ENCODE results near the gene DTWD1.
"Not testable (repeated sequence)": the region's sequence is repeated elsewhere in the genome, so short reads cannot be mapped to it uniquely, and the experiment has no call there.

The DTWD1 gene, protein sequence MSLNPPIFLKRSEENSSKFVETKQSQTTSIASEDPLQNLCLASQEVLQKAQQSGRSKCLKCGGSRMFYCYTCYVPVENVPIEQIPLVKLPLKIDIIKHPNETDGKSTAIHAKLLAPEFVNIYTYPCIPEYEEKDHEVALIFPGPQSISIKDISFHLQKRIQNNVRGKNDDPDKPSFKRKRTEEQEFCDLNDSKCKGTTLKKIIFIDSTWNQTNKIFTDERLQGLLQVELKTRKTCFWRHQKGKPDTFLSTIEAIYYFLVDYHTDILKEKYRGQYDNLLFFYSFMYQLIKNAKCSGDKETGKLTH

DNA sequence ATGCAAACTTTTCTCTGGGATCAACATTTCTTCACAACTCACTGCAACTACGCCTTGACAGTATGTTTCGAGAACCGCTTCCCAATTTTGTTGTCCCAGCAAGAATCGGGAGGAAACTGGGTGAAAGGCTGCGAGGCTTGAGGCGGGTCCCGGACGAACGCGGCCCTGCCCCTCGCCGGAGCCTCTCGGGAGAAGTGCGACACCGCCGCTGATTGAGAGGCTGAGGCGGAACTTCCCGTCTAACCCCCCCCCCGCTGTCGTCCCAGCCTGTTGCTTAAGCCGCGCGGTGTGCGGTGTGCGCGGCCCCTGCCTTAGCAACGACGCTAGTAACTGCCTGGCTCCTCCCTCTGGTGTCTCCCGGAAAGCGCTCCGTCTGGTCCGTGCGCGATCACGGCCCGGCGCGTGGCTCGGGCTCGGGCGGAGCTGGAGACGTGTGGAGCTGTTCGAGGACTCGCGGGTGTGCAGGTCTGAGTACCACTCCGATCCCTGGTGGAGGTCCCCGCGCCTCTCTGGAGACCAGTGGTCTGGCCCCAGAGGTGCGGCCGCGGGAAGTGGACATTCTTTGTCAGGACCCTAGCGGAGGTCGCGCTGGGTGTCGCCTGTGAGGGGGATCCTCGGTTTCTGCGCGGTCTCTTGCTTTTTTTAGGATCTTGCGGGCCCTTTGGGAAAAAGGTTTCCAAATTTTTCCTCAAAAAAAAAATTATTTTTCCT, at the start of gene DTWD1, which contains the start of gene FAM227B:
Gene DTWD1 (plus strand): TSS at position 391 of the 711 bp plus-strand sequence. CDS start 4,120 bp downstream, outside the sequence.
Gene FAM227B (minus strand): TSS at position 161 of the 711 bp plus-strand sequence. CDS start 5,647 bp downstream, outside the sequence.
- Histone ChIP-seq H3K9me3 (ENCODE audit: control insufficient read depth in 1 of 2, low read length in 2 of 2) (peaks cover 4 to 5% of the 10 kb centered on the region in 2 donors), H3K27me3 (ENCODE audit: control insufficient read depth in 1 of 2, insufficient read depth in 2 of 2, low read length in 2 of 2) (no peaks in the 10 kb centered on the region), H3K4me1 (ENCODE audit: control insufficient read depth in 1 of 2, insufficient read depth in 2 of 2, low read length in 2 of 2) (peaks cover 0 to 25% of the 10 kb centered on the region in 2 donors)

DNA sequence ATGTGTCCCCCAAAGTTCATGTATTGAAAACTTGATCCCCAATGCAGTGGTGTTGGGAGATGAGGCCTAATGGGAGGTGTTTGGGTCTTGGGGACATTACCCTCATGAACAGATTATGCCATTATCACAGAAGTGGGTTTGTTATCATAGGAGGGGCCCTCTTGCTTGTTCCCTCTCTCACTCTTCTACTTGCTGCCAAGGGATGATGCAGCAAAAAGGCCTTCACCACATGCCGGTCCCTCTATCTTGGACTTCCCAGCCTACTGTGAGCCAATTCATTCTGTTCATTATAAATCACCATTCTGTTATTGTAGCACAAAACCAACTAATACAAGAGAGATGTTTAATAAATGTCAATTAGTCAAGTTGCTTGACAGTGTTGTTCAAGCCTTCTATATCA, 47.4 kb upstream of the DTWD1 start:
- Histone ChIP-seq H3K4me3 (ENCODE audit: low read depth in 1 of 2, low read length in 2 of 2) (no peak overlapping the region), H3K27ac (ENCODE audit: low read depth, low read length) (no peak overlapping the region), H3K36me3 (ENCODE audit: control insufficient read depth in 1 of 2, insufficient read depth in 2 of 2, low read length in 2 of 2) (no peaks in the 10 kb centered on the region), H3K9ac (ENCODE audit: low read depth in 1 of 2, low read length in 2 of 2) (no peak overlapping the region), H3K4me1 (ENCODE audit: control insufficient read depth in 1 of 2, insufficient read depth in 2 of 2, low read length in 2 of 2) (no peaks in the 10 kb centered on the region), H3K9me3 (ENCODE audit: control insufficient read depth in 1 of 2, low read length in 2 of 2) (no peaks in the 10 kb centered on the region), H3K27me3 (ENCODE audit: control insufficient read depth in 1 of 2, insufficient read depth in 2 of 2, low read length in 2 of 2) (no peaks in the 10 kb centered on the region)

More for the DNA sequence above, at the start of gene DTWD1, which contains the start of gene FAM227B:
- Histone ChIP-seq H3K27ac (ENCODE audit: low read depth, low read length) (peak within 1 kb of the TSS; percentile 88), H3K4me3 (ENCODE audit: low read depth in 1 of 2, low read length in 2 of 2) (peak within 1 kb of the TSS; percentile 90), H3K36me3 (ENCODE audit: control insufficient read depth in 1 of 2, insufficient read depth in 2 of 2, low read length in 2 of 2) (peaks cover 4 to 6% of the 10 kb centered on the region in 2 donors), H3K9ac (ENCODE audit: low read depth in 1 of 2, low read length in 2 of 2) (peak within 1 kb of the TSS; percentile 83 to 88)

DNA sequence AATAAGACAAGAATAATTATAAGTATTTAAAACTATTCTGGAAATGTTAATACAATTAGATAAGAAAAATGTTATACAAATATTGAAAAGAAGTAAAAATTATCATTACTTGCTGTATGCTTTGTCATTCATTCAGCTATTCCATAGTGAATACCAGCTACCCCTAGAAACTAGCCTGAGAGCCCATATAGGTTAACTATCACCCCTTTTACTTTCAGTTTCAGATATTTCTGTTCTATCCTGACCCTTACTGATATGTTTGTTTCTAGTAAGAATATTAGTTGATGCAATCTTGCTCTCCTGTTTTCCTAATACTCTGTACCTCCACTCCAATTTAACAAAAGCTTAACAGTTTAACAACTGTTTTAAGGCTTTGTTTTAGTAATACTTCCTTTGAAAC, 31.8 kb upstream of the DTWD1 start:
- no peaks in the 10 kb centered on the region for H3K4me1 ChIP-seq (ENCODE audit: control insufficient read depth in 1 of 2, insufficient read depth in 2 of 2, low read length in 2 of 2)
- H3K36me3 ChIP-seq (ENCODE audit: control insufficient read depth in 1 of 2, insufficient read depth in 2 of 2, low read length in 2 of 2) = no peaks in the 10 kb centered on the region
- no peak overlapping the region for H3K27ac ChIP-seq (ENCODE audit: low read depth, low read length)
- H3K9ac ChIP-seq (ENCODE audit: low read depth in 1 of 2, low read length in 2 of 2) = no peak overlapping the region
- H3K9me3 ChIP-seq (ENCODE audit: control insufficient read depth in 1 of 2, low read length in 2 of 2) = no peaks in the 10 kb centered on the region
- no peaks in the 10 kb centered on the region for H3K27me3 ChIP-seq (ENCODE audit: control insufficient read depth in 1 of 2, insufficient read depth in 2 of 2, low read length in 2 of 2)
- H3K4me3 ChIP-seq (ENCODE audit: low read depth in 1 of 2, low read length in 2 of 2) = no peak overlapping the region

DNA sequence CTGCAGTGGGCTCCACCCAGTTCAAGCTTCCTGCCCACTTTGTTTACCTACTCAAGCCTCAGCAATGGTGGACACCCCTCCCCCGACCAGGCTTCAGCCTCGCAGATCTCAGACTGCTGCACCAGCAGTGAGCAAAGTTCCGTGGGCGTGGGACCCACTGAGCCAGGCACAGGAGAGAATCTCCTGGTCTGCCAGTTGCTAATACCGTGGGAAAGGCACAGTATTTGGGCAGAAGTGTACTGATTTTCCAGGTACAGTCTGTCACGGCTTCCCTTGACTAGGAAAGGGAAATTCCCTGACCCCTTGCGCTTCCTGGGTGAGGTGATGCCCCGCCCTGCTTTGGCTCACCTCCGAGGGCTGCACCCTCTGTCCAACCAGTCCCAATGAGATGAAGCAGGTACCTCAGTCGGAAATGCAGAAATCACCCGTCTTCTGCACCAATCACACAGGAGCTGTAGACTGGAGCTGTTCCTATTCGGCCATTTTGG, 28.0 kb upstream of the DTWD1 start:
- not testable (repeated sequence) for H3K4me1 ChIP-seq (ENCODE audit: control insufficient read depth in 1 of 2, insufficient read depth in 2 of 2, low read length in 2 of 2); H3K27ac ChIP-seq (ENCODE audit: low read depth, low read length); H3K9me3 ChIP-seq (ENCODE audit: control insufficient read depth in 1 of 2, low read length in 2 of 2); H3K9ac ChIP-seq (ENCODE audit: low read depth in 1 of 2, low read length in 2 of 2); H3K4me3 ChIP-seq (ENCODE audit: low read depth in 1 of 2, low read length in 2 of 2); H3K36me3 ChIP-seq (ENCODE audit: control insufficient read depth in 1 of 2, insufficient read depth in 2 of 2, low read length in 2 of 2); H3K27me3 ChIP-seq (ENCODE audit: control insufficient read depth in 1 of 2, insufficient read depth in 2 of 2, low read length in 2 of 2)

DNA sequence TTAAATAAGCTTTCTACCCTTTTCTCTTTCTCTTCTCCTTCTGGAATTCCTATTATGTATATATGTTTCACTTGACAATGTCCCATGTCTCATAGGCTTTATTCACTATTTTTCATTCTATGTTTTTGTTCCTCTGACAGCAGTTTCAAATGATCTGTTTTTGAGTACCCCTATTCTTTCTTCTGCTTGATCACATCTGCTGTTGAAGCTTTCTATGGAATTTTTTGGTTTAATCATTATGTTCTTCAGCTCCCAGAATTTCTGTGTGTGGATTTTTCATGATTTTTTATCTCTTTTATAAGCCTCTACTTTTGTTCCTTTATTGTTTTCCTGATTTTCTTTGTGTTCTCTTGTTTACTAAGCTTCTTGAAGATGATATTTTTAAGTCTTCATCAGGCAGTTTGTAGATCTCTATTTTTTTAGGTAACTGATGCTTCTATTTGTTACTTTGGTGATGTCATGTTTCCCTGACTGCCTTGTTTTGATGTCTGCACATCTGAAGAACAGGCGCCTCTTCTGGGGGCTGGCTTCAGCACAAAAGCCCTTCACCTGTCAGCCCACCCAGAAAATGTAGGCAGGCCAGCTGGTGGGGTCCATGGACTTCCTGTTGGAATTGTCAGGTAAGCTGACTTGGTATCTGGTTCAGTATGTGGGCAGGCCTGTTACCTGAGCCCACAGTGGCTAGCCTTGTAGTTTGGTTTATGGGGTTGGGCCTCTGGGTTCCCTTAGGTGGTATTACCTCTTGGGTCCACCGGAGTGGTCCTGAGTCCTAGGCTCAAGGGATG, 16.0 kb upstream of the DTWD1 start:
- Histone ChIP-seq H3K4me3 (ENCODE audit: low read depth in 1 of 2, low read length in 2 of 2) (no peak overlapping the region), H3K27me3 (ENCODE audit: control insufficient read depth in 1 of 2, insufficient read depth in 2 of 2, low read length in 2 of 2) (no peaks in the 10 kb centered on the region), H3K9ac (ENCODE audit: low read depth in 1 of 2, low read length in 2 of 2) (no peak overlapping the region), H3K9me3 (ENCODE audit: control insufficient read depth in 1 of 2, low read length in 2 of 2) (peaks cover 0 to 4% of the 10 kb centered on the region in 2 donors), H3K4me1 (ENCODE audit: control insufficient read depth in 1 of 2, insufficient read depth in 2 of 2, low read length in 2 of 2) (no peaks in the 10 kb centered on the region), H3K36me3 (ENCODE audit: control insufficient read depth in 1 of 2, insufficient read depth in 2 of 2, low read length in 2 of 2) (no peaks in the 10 kb centered on the region), H3K27ac (ENCODE audit: low read depth, low read length) (no peak overlapping the region)

DNA sequence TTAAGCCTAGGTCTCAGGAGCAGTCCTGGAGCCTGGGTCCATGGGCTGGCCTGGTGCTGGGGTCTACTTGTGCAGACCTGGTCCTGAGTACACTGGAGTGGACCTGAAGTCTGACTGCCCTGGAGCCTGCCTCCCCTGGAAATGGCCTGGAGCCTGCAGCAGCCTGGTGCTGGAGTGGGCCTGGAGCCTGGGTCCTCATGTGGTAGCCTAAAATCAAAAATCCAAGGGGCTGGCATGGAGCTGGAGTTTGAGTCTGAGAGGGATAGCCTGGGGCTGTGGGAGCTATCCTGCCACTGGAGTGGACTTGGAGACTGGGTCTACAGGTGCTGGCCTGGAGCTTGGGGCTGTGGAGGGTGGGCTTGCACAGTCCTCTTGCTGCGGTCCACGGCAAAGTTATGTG, 15.3 kb upstream of the DTWD1 start:
- H3K9me3 ChIP-seq (ENCODE audit: control insufficient read depth in 1 of 2, low read length in 2 of 2) = peaks cover 0 to 4% of the 10 kb centered on the region in 2 donors
- no peaks in the 10 kb centered on the region for H3K36me3 ChIP-seq (ENCODE audit: control insufficient read depth in 1 of 2, insufficient read depth in 2 of 2, low read length in 2 of 2)
- no peak overlapping the region for H3K9ac ChIP-seq (ENCODE audit: low read depth in 1 of 2, low read length in 2 of 2)
- H3K4me3 ChIP-seq (ENCODE audit: low read depth in 1 of 2, low read length in 2 of 2) = no peak overlapping the region
- H3K27ac ChIP-seq (ENCODE audit: low read depth, low read length) = no peak overlapping the region
- no peaks in the 10 kb centered on the region for H3K4me1 ChIP-seq (ENCODE audit: control insufficient read depth in 1 of 2, insufficient read depth in 2 of 2, low read length in 2 of 2)
- H3K27me3 ChIP-seq (ENCODE audit: control insufficient read depth in 1 of 2, insufficient read depth in 2 of 2, low read length in 2 of 2) = no peaks in the 10 kb centered on the region

DNA sequence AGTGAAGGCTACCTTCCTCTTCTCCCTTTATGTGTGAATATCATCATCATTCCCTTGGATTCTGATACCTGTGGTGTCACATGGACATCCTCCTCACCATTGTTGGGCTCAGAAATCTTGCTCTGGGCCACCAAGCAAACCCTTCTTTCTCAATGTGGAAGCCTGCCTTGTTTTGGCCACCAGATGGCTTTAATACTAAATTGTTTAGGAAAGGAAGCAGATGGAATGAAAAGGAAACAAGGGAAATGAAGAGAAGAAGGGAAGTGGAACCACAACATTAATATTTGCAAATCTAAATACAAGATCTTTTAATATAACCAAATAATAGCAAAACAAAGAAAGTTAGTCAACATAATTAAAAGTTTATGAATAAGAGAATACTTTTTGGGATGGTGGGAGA, 14.3 kb upstream of the DTWD1 start:
- Histone ChIP-seq H3K36me3 (ENCODE audit: control insufficient read depth in 1 of 2, insufficient read depth in 2 of 2, low read length in 2 of 2) (no peaks in the 10 kb centered on the region), H3K4me1 (ENCODE audit: control insufficient read depth in 1 of 2, insufficient read depth in 2 of 2, low read length in 2 of 2) (no peaks in the 10 kb centered on the region), H3K27me3 (ENCODE audit: control insufficient read depth in 1 of 2, insufficient read depth in 2 of 2, low read length in 2 of 2) (no peaks in the 10 kb centered on the region), H3K9me3 (ENCODE audit: control insufficient read depth in 1 of 2, low read length in 2 of 2) (peaks cover 0 to 4% of the 10 kb centered on the region in 2 donors), H3K4me3 (ENCODE audit: low read depth in 1 of 2, low read length in 2 of 2) (no peak overlapping the region), H3K9ac (ENCODE audit: low read depth in 1 of 2, low read length in 2 of 2) (no peak overlapping the region), H3K27ac (ENCODE audit: low read depth, low read length) (no peak overlapping the region)

DNA sequence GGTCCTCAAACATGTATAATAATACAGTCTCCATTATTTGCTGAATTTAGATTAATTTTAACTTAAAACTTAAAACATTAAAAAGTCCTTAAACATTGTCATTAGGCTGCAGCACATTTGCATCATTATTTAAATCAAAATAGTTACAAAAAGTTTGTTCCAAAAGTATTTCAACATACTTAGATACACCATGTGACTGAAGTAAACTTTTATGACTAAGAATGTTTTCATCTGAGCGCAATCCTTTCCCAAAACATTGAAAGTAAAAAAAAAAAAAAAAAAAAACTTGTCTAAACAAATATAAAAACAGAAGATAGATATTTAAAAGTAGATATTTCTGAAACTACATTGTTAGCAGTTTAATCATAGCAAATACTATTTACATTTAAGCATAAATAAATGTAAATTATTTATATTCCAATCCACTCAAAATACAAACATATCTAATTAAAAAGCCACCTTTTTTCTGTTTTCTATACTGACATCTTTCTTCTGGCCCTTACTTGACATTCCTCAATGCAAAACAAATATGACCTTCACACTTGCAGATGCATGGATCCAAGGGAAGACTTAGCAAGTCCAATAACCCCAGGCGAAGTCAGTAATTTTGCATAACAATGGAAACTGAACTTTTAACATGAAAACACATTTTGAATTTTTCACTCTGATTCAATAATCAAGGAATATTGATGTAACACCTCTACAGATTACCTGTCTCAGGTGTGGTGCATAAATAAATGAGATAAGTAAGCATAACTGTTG, 10.5 kb upstream of the DTWD1 start:
- H3K27me3 ChIP-seq (ENCODE audit: control insufficient read depth in 1 of 2, insufficient read depth in 2 of 2, low read length in 2 of 2) = no peaks in the 10 kb centered on the region
- H3K36me3 ChIP-seq (ENCODE audit: control insufficient read depth in 1 of 2, insufficient read depth in 2 of 2, low read length in 2 of 2) = no peaks in the 10 kb centered on the region
- H3K27ac ChIP-seq (ENCODE audit: low read depth, low read length) = no peak overlapping the region
- no peak overlapping the region for H3K9ac ChIP-seq (ENCODE audit: low read depth in 1 of 2, low read length in 2 of 2)
- no peaks in the 10 kb centered on the region for H3K4me1 ChIP-seq (ENCODE audit: control insufficient read depth in 1 of 2, insufficient read depth in 2 of 2, low read length in 2 of 2)
- peaks cover 2 to 9% of the 10 kb centered on the region in 2 donors for H3K9me3 ChIP-seq (ENCODE audit: control insufficient read depth in 1 of 2, low read length in 2 of 2)
- H3K4me3 ChIP-seq (ENCODE audit: low read depth in 1 of 2, low read length in 2 of 2) = no peak overlapping the region

DNA sequence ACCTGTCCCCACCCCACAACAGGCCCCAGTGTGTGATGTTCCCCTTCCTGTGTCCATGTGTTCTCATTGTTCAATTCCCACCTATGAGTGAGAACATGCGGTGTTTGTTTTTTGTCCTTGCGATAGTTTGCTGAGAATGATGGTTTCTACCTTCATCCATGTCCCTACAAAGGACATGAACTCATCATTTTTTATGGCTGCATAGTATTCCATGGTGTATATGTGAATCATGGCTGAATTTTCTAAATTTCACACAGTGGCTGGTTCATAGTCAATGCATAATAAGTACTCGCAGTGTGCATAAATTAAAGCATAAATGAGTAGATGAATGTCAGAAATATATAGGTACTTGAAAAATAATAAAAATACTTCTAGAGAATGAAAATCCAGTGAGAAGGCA, 8.6 kb upstream of the DTWD1 start:
- H3K9ac ChIP-seq (ENCODE audit: low read depth in 1 of 2, low read length in 2 of 2); H3K9me3 ChIP-seq (ENCODE audit: control insufficient read depth in 1 of 2, low read length in 2 of 2); H3K4me1 ChIP-seq (ENCODE audit: control insufficient read depth in 1 of 2, insufficient read depth in 2 of 2, low read length in 2 of 2); H3K27me3 ChIP-seq (ENCODE audit: control insufficient read depth in 1 of 2, insufficient read depth in 2 of 2, low read length in 2 of 2); H3K27ac ChIP-seq (ENCODE audit: low read depth, low read length); H3K36me3 ChIP-seq (ENCODE audit: control insufficient read depth in 1 of 2, insufficient read depth in 2 of 2, low read length in 2 of 2); H3K4me3 ChIP-seq (ENCODE audit: low read depth in 1 of 2, low read length in 2 of 2): not testable (repeated sequence)
